Right atrium auricular region (tissue), 2 donors: ENCODE results near the gene DUOX1. TPM values are rescaled to one million over a fixed set of nuclear protein-coding genes. Genes with fewer than 3 reads are reported as not detected.

Source experiments
- DNase-seq: peaks from one replicate; pipeline ENCODE4 v3.0.0-alpha.2; 2019; ENCODE audit warnings: low spot score
- H3K27ac ChIP-seq, 2 donors: fragments of 200-600 bp; sonication (generic); 1 replicate in 1 of 2; 2 replicates in 1 of 2; pipeline ENCODE4 v1.5.1; 2016 to 2019
- H3K27me3 ChIP-seq, 2 donors: fragments of 200-600 bp; sonication (generic); one replicate each; pipeline versions ENCODE4 v1.5.1 to v1.6.0; 2017 to 2019
- H3K36me3 ChIP-seq: fragments of 200-600 bp; sonication (generic); one replicate; pipeline ENCODE4 v1.5.1; 2016
- H3K4me1 ChIP-seq, 2 donors: fragments of 200-600 bp; sonication (generic); one replicate each; pipeline versions ENCODE4 v1.5.1 to v1.6.0; 2017 to 2019
- H3K4me3 ChIP-seq, 2 donors: fragments of 200-600 bp; sonication (generic); 1 replicate in 1 of 2; 2 replicates in 1 of 2; pipeline ENCODE4 v1.5.1; 2017 to 2019; ENCODE audit warnings: mild to moderate bottlenecking in 1 of 2, moderate library complexity in 1 of 2
- H3K9me3 ChIP-seq, 2 donors: fragments of 200-600 bp; sonication (generic); one replicate each; pipeline ENCODE4 v1.5.1; 2019
- CTCF ChIP-seq, 2 donors: fragments of 200-600 bp; sonication (generic); IDR thresholded peaks; one replicate each; pipeline ENCODE4 v1.5.1; 2019; ENCODE audit warnings: antibody characterized with exemption in 2 of 2
- total RNA-seq, 2 donors: library from RNA; depleted of rRNA; stranded (reverse); fragments of >200 nt; gene quantifications; one replicate each; pipeline ENCODE4 v1.1.0, GENCODE V29; 2016

DUOX1 gene
- total RNA-seq, 2 donors from 2014 or later = 1.1 to 3.6 TPM

- TF ChIP-seq CTCF (IDR thresholded peaks at IDR 0.05) = no peak
- Histone ChIP-seq H3K4me1 (peaks cover 0 to 16% of the 10 kb centered on the region in 2 donors), H3K27me3 (peaks cover under 1 to 18% of the 10 kb centered on the region in 2 donors), H3K9me3 (no peaks in the 10 kb centered on the region), H3K36me3 (no peaks in the 10 kb centered on the region), H3K27ac (no peak overlapping the region), H3K4me3 (no peak overlapping the region)
- no peak for DNase-seq
These were observed 9.5 kb upstream of the DUOX1 start for GRCh38 chr15:45120081-45120972.

GRCh38 chr15:45121020-45121419 lies 8.8 kb upstream of the DUOX1 start:
- no peaks in the 10 kb centered on the region for H3K36me3 ChIP-seq
- no peaks in the 10 kb centered on the region for H3K9me3 ChIP-seq
- DNase-seq = no peak
- H3K27ac ChIP-seq = no peak overlapping the region
- TF ChIP-seq CTCF (IDR thresholded peaks at IDR 0.05) = no peak
- peaks cover 0 to 16% of the 10 kb centered on the region in 2 donors for H3K4me1 ChIP-seq
- no peak overlapping the region for H3K4me3 ChIP-seq
- H3K27me3 ChIP-seq = peaks cover 0 to 14% of the 10 kb centered on the region in 2 donors

GRCh38 chr15:45121706-45122417 lies 7.9 kb upstream of the DUOX1 start:
- Histone ChIP-seq H3K4me1 (peaks cover 0 to 11% of the 10 kb centered on the region in 2 donors), H3K4me3 (no peak overlapping the region), H3K9me3 (no peaks in the 10 kb centered on the region), H3K36me3 (no peaks in the 10 kb centered on the region), H3K27ac (no peak overlapping the region), H3K27me3 (peaks cover 0 to 6% of the 10 kb centered on the region in 2 donors)
- TF ChIP-seq CTCF (IDR thresholded peaks at IDR 0.05) = no peak
- no peak for DNase-seq

GRCh38 chr15:45122719-45123118 lies 7.1 kb upstream of the DUOX1 start:
- TF ChIP-seq CTCF (IDR thresholded peaks at IDR 0.05) = no peak
- no peak overlapping the region for H3K4me3 ChIP-seq
- no peak overlapping the region for H3K27ac ChIP-seq
- peaks cover 0 to 3% of the 10 kb centered on the region in 2 donors for H3K4me1 ChIP-seq
- H3K27me3 ChIP-seq = no peaks in the 10 kb centered on the region
- no peaks in the 10 kb centered on the region for H3K9me3 ChIP-seq
- no peaks in the 10 kb centered on the region for H3K36me3 ChIP-seq
- no peak for DNase-seq

GRCh38 chr15:45123397-45123796 lies 6.4 kb upstream of the DUOX1 start:
- no peak for TF ChIP-seq CTCF (IDR thresholded peaks at IDR 0.05)
- Histone ChIP-seq H3K9me3 (no peaks in the 10 kb centered on the region), H3K4me1 (no peaks in the 10 kb centered on the region), H3K36me3 (no peaks in the 10 kb centered on the region), H3K27me3 (no peaks in the 10 kb centered on the region), H3K4me3 (no peak overlapping the region), H3K27ac (no peak overlapping the region)
- no peak for DNase-seq
